K562 (cell line): ENCODE measurements around the gene VIPR1. TPM values are rescaled to one million over a fixed set of nuclear protein-coding genes. Genes with fewer than 3 reads are reported as not detected.

ENCODE experiments used
- ADNP ChIP-seq: fragments of 200-800 bp; sonication (Bioruptor generic); IDR thresholded peaks from 2 replicates; pipeline ENCODE4 v1.6.1; 2016; ENCODE audit warnings: missing genetic modification characterization, missing compliant biosample characterization
- ARID4B ChIP-seq: sonication (generic); formaldehyde crosslinking; IDR thresholded peaks from 2 replicates; pipeline ENCODE4 v1.8.0; 2022; ENCODE audit warnings: mild to moderate bottlenecking, missing genetic modification reagents
- ATF4 ChIP-seq: fragments of 450-650 bp; formaldehyde crosslinking; IDR thresholded peaks from 2 replicates; pipeline ENCODE4 v1.4.0; 2022; ENCODE audit warnings: mild to moderate bottlenecking, moderate library complexity
- CREB3 ChIP-seq: fragments of 450-650 bp; conservative IDR thresholded peaks from 2 replicates; pipeline ENCODE4 v1.6.1; 2016; ENCODE audit warnings: missing genetic modification characterization, low read depth, mild to moderate bottlenecking, missing compliant biosample characterization, moderate library complexity
- FOXA3 ChIP-seq, 2 experiments: fragments of 450-650 bp in 1 of 2; sonication (generic) in 1 of 2; formaldehyde crosslinking; IDR thresholded peaks in 1 of 2; conservative IDR thresholded peaks in 1 of 2; 2 replicates each; pipeline versions ENCODE4 v1.4.0 to v1.8.0; 2020 to 2022; ENCODE audit warnings: mild to moderate bottlenecking in 2 of 2, missing genetic modification reagents in 1 of 2
- HES1 ChIP-seq: fragments of 450-650 bp; IDR thresholded peaks from 2 replicates; pipeline ENCODE4 v1.6.1; 2016; ENCODE audit warnings: low read depth, mild to moderate bottlenecking, moderate library complexity
- HOXB6 ChIP-seq: fragments of 250-450 bp; sonication (Bioruptor Pico); IDR thresholded peaks from 2 replicates; pipeline ENCODE4 v1.5.1; 2022; ENCODE audit warnings: mild to moderate bottlenecking, borderline replicate concordance
- JUN ChIP-seq, 2 experiments: sonication (generic) in 1 of 2; formaldehyde crosslinking in 1 of 2; IDR thresholded peaks; 2 replicates each; pipeline versions ENCODE4 v1.6.1 to v1.8.0; 2012 to 2022; ENCODE audit warnings: borderline replicate concordance in 2 of 2, mild to moderate bottlenecking in 2 of 2, improper control_type of control experiment in 1 of 2, low read depth in 1 of 2, low read length in 1 of 2, missing genetic modification reagents in 1 of 2
- KLF6 ChIP-seq: fragments of 250-450 bp; sonication (Bioruptor Pico); IDR thresholded peaks from 2 replicates; pipeline ENCODE4 v1.4.0; 2020; ENCODE audit warnings: mild to moderate bottlenecking, moderate library complexity, borderline replicate concordance
- MTF1 ChIP-seq: fragments of 250-450 bp; sonication (Bioruptor Pico); IDR thresholded peaks from 2 replicates; pipeline ENCODE4 v1.9.0; 2021; ENCODE audit warnings: moderate library complexity, mild to moderate bottlenecking, inconsistent platforms, borderline replicate concordance
- PCBP2 ChIP-seq: fragments of 200-400 bp; formaldehyde crosslinking; IDR thresholded peaks from 2 replicates; pipeline ENCODE4 v1.6.1; 2018; ENCODE audit warnings: low read length, low read depth, mild to moderate bottlenecking, moderate library complexity; ENCODE audit not compliant: poor library complexity, severe bottlenecking
- PHB ChIP-seq: fragments of 250-450 bp; sonication (Bioruptor Pico); IDR thresholded peaks from 2 replicates; pipeline ENCODE4 v1.5.0; 2021
- RBM17 ChIP-seq: fragments of 200-400 bp; formaldehyde crosslinking; IDR thresholded peaks from 2 replicates; pipeline ENCODE4 v1.6.1; 2017; ENCODE audit warnings: low read depth, mild to moderate bottlenecking, low read length, borderline replicate concordance
- SP2 ChIP-seq: IDR thresholded peaks from 2 replicates; pipeline ENCODE4 v1.6.1; 2011; ENCODE audit warnings: mild to moderate bottlenecking, low read depth, low read length, moderate library complexity; ENCODE audit not compliant: poor library complexity, severe bottlenecking; ENCODE audit errors: extremely low read depth
- TBL1XR1 ChIP-seq, 2 experiments: IDR thresholded peaks; 2 replicates each; pipeline ENCODE4 v1.6.1; 2012; ENCODE audit warnings: improper control_type of control experiment in 2 of 2, low read length in 2 of 2, mild to moderate bottlenecking in 1 of 2
- ZNF449 ChIP-seq: fragments of 250-450 bp; sonication (Bioruptor Pico); IDR thresholded peaks from 2 replicates; pipeline ENCODE4 v1.8.0; 2022; ENCODE audit warnings: moderate library complexity, mild to moderate bottlenecking, inconsistent platforms
- ZSCAN29 ChIP-seq: fragments of 450-650 bp; IDR thresholded peaks from 2 replicates; pipeline ENCODE4 v1.6.1; 2017
- polyA plus RNA-seq, 8 experiments: library from polyadenylated mRNA; depleted of rRNA in 4 of 8; stranded (reverse) in 5 of 8; unstranded in 3 of 8; fragments of >200 nt; fragmentation: Nextera tagmentation in 2 of 8; fragmentation: Illumina TruSeq in 1 of 8; extraction: Ambion mirVana in 2 of 8; extraction: Trizol in 1 of 8; gene quantifications; 2 replicates each; pipeline versions ENCODE4 v1.2.1 to v1.2.3, GENCODE V29; 2011 to 2014; ENCODE audit warnings: inconsistent platforms in 1 of 8, missing spikeins in 1 of 8
- total RNA-seq, 7 experiments: library from RNA; depleted of rRNA in 6 of 7; stranded (reverse); fragments of >200 nt in 6 of 7; fragmentation: Illumina TruSeq in 2 of 7; extraction: Trizol in 2 of 7; gene quantifications; 2 replicates each; pipeline versions ENCODE4 v1.2.1 to v1.2.3, GENCODE V29; 2011 to 2021; ENCODE audit warnings: low replicate concordance in 1 of 7

The VIPR1 gene
- total and polyA plus RNA-seq, 9 of the 15 experiments (the other 6 are each of a cell fraction or from before 2014, with no cell fraction given): 0.04 to 0.38 (median 0.12) TPM; not detected in 3

GRCh38 chr3:42581709-42582473, 79.4 kb downstream of the VIPR1 start, which contains the start of gene SEC22C (continued):
- TF ChIP-seq JUN (IDR thresholded peaks at IDR 0.05; ENCODE audit: borderline replicate concordance, low read depth, low read length): peak; percentile 67; the same call in 1 of the 2 replicates
- TF ChIP-seq JUN (CRISPR knock-in tag; IDR thresholded peaks at IDR 0.05; ENCODE audit: borderline replicate concordance): no peak
- no peak for TF ChIP-seq HOXB6 (CRISPR knock-in tag)
- no peak for TF ChIP-seq ADNP
- TF ChIP-seq ARID4B: peak; percentile 73
- no peak for TF ChIP-seq ZSCAN29
- peak; percentile 16 to 65; a peak in 3 of 4 replicates for TF ChIP-seq TBL1XR1 (IDR thresholded peaks at IDR 0.05; ENCODE audit: low read length in 2 of 2)
- no peak for TF ChIP-seq PHB (CRISPR knock-in tag)
- peak in 1 of 2 experiments; percentile 25; a peak in 1 of 4 replicates for TF ChIP-seq FOXA3 (CRISPR knock-in tag; conservative IDR thresholded peaks at IDR 0.05 in 1 of 2, IDR thresholded peaks at IDR 0.05 in 1 of 2)
- no peak for TF ChIP-seq CREB3 (tag)
- peak; percentile 92 for TF ChIP-seq HES1
- no peak for TF ChIP-seq MTF1 (CRISPR knock-in tag)
- TF ChIP-seq PCBP2: no peak
- no peak for TF ChIP-seq ATF4 (CRISPR knock-in tag)
- TF ChIP-seq SP2: no peak
- peak; percentile 74; the same call in 1 of the 2 replicates for TF ChIP-seq KLF6 (CRISPR knock-in tag)
- TF ChIP-seq ZNF449: peak; percentile 84; the same call in 1 of the 2 replicates
- no peak for TF ChIP-seq RBM17
